H9 (cell line): ENCODE data around the gene ARPP21. TPM values are rescaled to one million over a fixed set of nuclear protein-coding genes. Genes with fewer than 3 reads are reported as not detected.

Source experiments
- DNase-seq: peaks from one replicate; pipeline ENCODE4 v3.0.0-alpha.2; 2017
- H2AFZ ChIP-seq: one replicate; pipeline ENCODE4 v1.6.1; 2013; ENCODE audit warnings: mild to moderate bottlenecking, low read length, control low read depth, moderate library complexity
- H2AK5ac ChIP-seq: 2 replicates; pipeline ENCODE4 v1.6.1; 2013; ENCODE audit warnings: low read length, control low read depth, mixed read lengths; ENCODE audit not compliant: insufficient read length
- H2BK120ac ChIP-seq: one replicate; pipeline ENCODE4 v1.6.1; 2013; ENCODE audit warnings: low read depth, mild to moderate bottlenecking, low read length, control low read depth, inconsistent platforms; ENCODE audit not compliant: poor library complexity, severe bottlenecking
- H2BK12ac ChIP-seq: 2 replicates; pipeline ENCODE4 v1.6.1; 2013; ENCODE audit warnings: low read length, control low read depth, mixed read lengths, low read depth; ENCODE audit not compliant: insufficient read length
- H2BK15ac ChIP-seq: 2 replicates; pipeline ENCODE4 v1.6.1; 2013; ENCODE audit warnings: low read depth, low read length, control low read depth
- H2BK20ac ChIP-seq: one replicate; pipeline ENCODE4 v1.6.1; 2013; ENCODE audit warnings: low read depth, mild to moderate bottlenecking, low read length, control low read depth, inconsistent platforms; ENCODE audit not compliant: poor library complexity, severe bottlenecking
- H2BK5ac ChIP-seq: 2 replicates; pipeline ENCODE4 v1.6.1; 2013; ENCODE audit warnings: low read length, control low read depth, mixed read lengths; ENCODE audit not compliant: insufficient read length
- H3K14ac ChIP-seq: 2 replicates; pipeline ENCODE4 v1.6.1; 2013; ENCODE audit warnings: low read length, control low read depth; ENCODE audit not compliant: insufficient read depth
- H3K18ac ChIP-seq: 2 replicates; pipeline ENCODE4 v1.6.1; 2013; ENCODE audit warnings: low read depth, mild to moderate bottlenecking, mixed read lengths, low read length, control low read depth; ENCODE audit not compliant: insufficient read length
- H3K23ac ChIP-seq: 2 replicates; pipeline ENCODE4 v1.6.1; 2013; ENCODE audit warnings: low read length, control low read depth, mixed read lengths, low read depth; ENCODE audit not compliant: insufficient read length
- H3K23me2 ChIP-seq: 2 replicates; pipeline ENCODE4 v1.6.1; 2013; ENCODE audit warnings: low read depth, mild to moderate bottlenecking, mixed read lengths, low read length, control low read depth; ENCODE audit not compliant: insufficient read length, poor library complexity, severe bottlenecking
- H3K27ac ChIP-seq: 2 replicates; pipeline ENCODE4 v1.5.1; 2013; ENCODE audit warnings: low read length, control low read depth, mixed read lengths, low read depth; ENCODE audit not compliant: insufficient read length
- H3K27me3 ChIP-seq: 2 replicates; pipeline ENCODE4 v1.6.1; 2013; ENCODE audit warnings: low read length, control low read depth, inconsistent platforms; ENCODE audit not compliant: insufficient read depth
- H3K4ac ChIP-seq: 2 replicates; pipeline ENCODE4 v1.6.1; 2013; ENCODE audit warnings: low read depth, mild to moderate bottlenecking, control low read depth, inconsistent platforms, low read length, moderate library complexity
- H3K4me1 ChIP-seq: 2 replicates; pipeline ENCODE4 v1.6.1; 2013; ENCODE audit warnings: low read length, control low read depth, inconsistent platforms; ENCODE audit not compliant: insufficient read depth
- H3K4me2 ChIP-seq: 2 replicates; pipeline ENCODE4 v1.6.1; 2013; ENCODE audit warnings: low read length, control low read depth, mixed read lengths; ENCODE audit not compliant: insufficient read length, insufficient read depth
- H3K56ac ChIP-seq: 2 replicates; pipeline ENCODE4 v1.6.1; 2013; ENCODE audit warnings: low read depth, mild to moderate bottlenecking, mixed read lengths, low read length, control low read depth; ENCODE audit not compliant: insufficient read length
- H3K79me1 ChIP-seq: 2 replicates; pipeline ENCODE4 v1.6.1; 2013; ENCODE audit warnings: low read depth, mild to moderate bottlenecking, moderate library complexity, low read length, control low read depth, inconsistent platforms; ENCODE audit not compliant: insufficient read depth, poor library complexity, severe bottlenecking
- H3K79me2 ChIP-seq: 2 replicates; pipeline ENCODE4 v1.6.1; 2013; ENCODE audit warnings: low read length, control low read depth, inconsistent platforms; ENCODE audit not compliant: insufficient read depth
- H3K9ac ChIP-seq: 2 replicates; pipeline ENCODE4 v1.6.1; 2013; ENCODE audit warnings: low read length, control low read depth, mixed read lengths; ENCODE audit not compliant: insufficient read length; ENCODE audit errors: extremely low read depth
- H3K9me3 ChIP-seq: one replicate; pipeline ENCODE4 v1.6.1; 2013; ENCODE audit warnings: low read depth, low read length, inconsistent platforms; ENCODE audit not compliant: control insufficient read depth
- H3T11ph ChIP-seq: one replicate; pipeline ENCODE4 v1.6.1; 2013; ENCODE audit warnings: mild to moderate bottlenecking, low read length, control low read depth, inconsistent platforms
- H4K20me1 ChIP-seq: one replicate; pipeline ENCODE4 v1.6.1; 2013; ENCODE audit not compliant: control insufficient read depth, insufficient read length, insufficient read depth
- H4K5ac ChIP-seq: 2 replicates; pipeline ENCODE4 v1.6.1; 2013; ENCODE audit warnings: low read depth, mild to moderate bottlenecking, mixed read lengths, low read length, control low read depth; ENCODE audit not compliant: insufficient read length
- H4K8ac ChIP-seq: replicated peaks from 2 replicates; pipeline ENCODE4 v1.6.1; 2013; ENCODE audit warnings: low read length, control low read depth, mixed read lengths, low read depth; ENCODE audit not compliant: insufficient read length
- H4K91ac ChIP-seq: 2 replicates; pipeline ENCODE4 v1.6.1; 2013; ENCODE audit warnings: low read depth, mild to moderate bottlenecking, moderate library complexity, mixed read lengths, low read length, control low read depth; ENCODE audit not compliant: insufficient read length
- H3K27ac Mint-ChIP-seq, 3 experiments: 2 replicates in 2 of 3; 3 replicates in 1 of 3; pipeline ENCODE4 v1.8.0; 2020 to 2021; ENCODE audit warnings: mixed read lengths in 3 of 3, mild to moderate bottlenecking in 1 of 3, moderate library complexity in 1 of 3
- H3K27me3 Mint-ChIP-seq: 2 replicates; pipeline ENCODE4 v1.8.0; 2021; ENCODE audit warnings: low read depth, mild to moderate bottlenecking, moderate library complexity, mixed read lengths
- H3K36me3 Mint-ChIP-seq, 3 experiments: 2 replicates in 2 of 3; 3 replicates in 1 of 3; pipeline ENCODE4 v1.8.0; 2020 to 2021; ENCODE audit warnings: low read depth in 3 of 3, mixed read lengths in 3 of 3; ENCODE audit not compliant: insufficient read depth in 1 of 3
- H3K4me1 Mint-ChIP-seq, 2 experiments: 2 replicates each; pipeline ENCODE4 v1.8.0; 2020; ENCODE audit warnings: mixed read lengths in 2 of 2
- H3K4me3 Mint-ChIP-seq, 2 experiments: 2 replicates in 1 of 2; 3 replicates in 1 of 2; pipeline ENCODE4 v1.8.0; 2020 to 2021; ENCODE audit warnings: mild to moderate bottlenecking in 2 of 2, mixed read lengths in 2 of 2, moderate library complexity in 1 of 2
- H3K9me3 Mint-ChIP-seq, 2 experiments: 2 replicates in 1 of 2; 3 replicates in 1 of 2; pipeline ENCODE4 v1.8.0; 2020; ENCODE audit warnings: mild to moderate bottlenecking in 2 of 2, mixed read lengths in 2 of 2, moderate library complexity in 1 of 2
- CTCF ChIP-seq: fragments of 200-600 bp; sonication (generic); conservative IDR thresholded peaks from 3 replicates; pipeline ENCODE4 v1.8.0; 2021; ENCODE audit warnings: antibody characterized with exemption, mild to moderate bottlenecking
- total RNA-seq: library from RNA; stranded (reverse); gene quantifications from 2 replicates; pipeline ENCODE4 v1.2.1, GENCODE V29; 2021

Gene ARPP21
- total RNA-seq, 1 experiment from 2014 or later, result not detected

GRCh38 chr3:35723480-35724097 is 84.3 kb downstream of the ARPP21 start:
- H3K9ac ChIP-seq, result no peak overlapping the region
- no peak overlapping the region for H2BK20ac ChIP-seq
- H4K5ac ChIP-seq, result no peak overlapping the region
- H3K4me2 ChIP-seq, result no peak overlapping the region
- H2BK120ac ChIP-seq, result no peak overlapping the region
- no peaks in the 10 kb centered on the region for H4K20me1 ChIP-seq
- no peak overlapping the region for H3K23ac ChIP-seq
- no peak overlapping the region for H2AFZ ChIP-seq
- no peak overlapping the region for H4K8ac ChIP-seq
- no peak overlapping the region for H3K27ac ChIP-seq
- H3K14ac ChIP-seq, result no peak overlapping the region
- no peak overlapping the region for H2AK5ac ChIP-seq
- TF ChIP-seq CTCF, result no peak
- no peaks in the 10 kb centered on the region for H3K9me3 ChIP-seq
- no peak overlapping the region for H2BK12ac ChIP-seq
- no peak overlapping the region for H3K56ac ChIP-seq
- no peaks in the 10 kb centered on the region for H3K23me2 ChIP-seq
- Mint-ChIP-seq H3K36me3 (no peaks in the 10 kb centered on the region), H3K27me3 (peaks cover 96% of the 10 kb centered on the region), H3K9me3 (no peaks in the 10 kb centered on the region), H3K27ac (no peak overlapping the region), H3K4me1 (peaks cover 3 to 4% of the 10 kb centered on the region in 2 experiments; a peak in 2 of 4 replicates), H3K4me3 (no peak overlapping the region)
- no peaks in the 10 kb centered on the region for H3K79me2 ChIP-seq
- H3K18ac ChIP-seq, result no peak overlapping the region
- no peak overlapping the region for H2BK15ac ChIP-seq
- no peak overlapping the region for H4K91ac ChIP-seq
- H3K79me1 ChIP-seq, result no peaks in the 10 kb centered on the region
- peaks cover 25% of the 10 kb centered on the region; the same call in 1 of the 2 replicates for H3K27me3 ChIP-seq
- H3T11ph ChIP-seq, result no peak overlapping the region
- H2BK5ac ChIP-seq, result no peak overlapping the region
- no peak for DNase-seq
- no peak overlapping the region for H3K4ac ChIP-seq
- no peaks in the 10 kb centered on the region; the same call in 1 of the 2 replicates for H3K4me1 ChIP-seq
